ENCODE data around the gene RALGPS1.

The RALGPS1 gene

DNA sequence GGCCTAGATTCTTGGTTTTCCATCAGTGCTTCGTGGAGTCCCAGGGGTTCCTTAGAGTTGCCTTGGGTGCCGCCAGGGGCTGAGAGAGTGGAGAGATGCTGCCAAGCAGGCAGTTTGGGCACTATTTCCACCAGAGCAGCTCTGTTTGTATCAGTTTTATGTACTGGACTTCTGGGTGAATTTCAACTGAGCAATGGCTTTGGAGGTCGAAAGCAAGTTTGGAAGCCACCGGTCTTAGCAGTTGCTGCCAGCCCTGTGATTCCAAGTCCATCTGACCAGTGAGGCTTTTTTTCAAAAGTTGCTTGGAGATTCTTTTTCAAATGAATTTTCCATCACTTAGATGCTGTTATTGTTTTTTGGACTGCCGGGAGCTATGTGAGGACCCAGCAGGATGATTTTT lies 139.4 kb downstream of the RALGPS1 start:
- TF ChIP-seq, protein P1, sequence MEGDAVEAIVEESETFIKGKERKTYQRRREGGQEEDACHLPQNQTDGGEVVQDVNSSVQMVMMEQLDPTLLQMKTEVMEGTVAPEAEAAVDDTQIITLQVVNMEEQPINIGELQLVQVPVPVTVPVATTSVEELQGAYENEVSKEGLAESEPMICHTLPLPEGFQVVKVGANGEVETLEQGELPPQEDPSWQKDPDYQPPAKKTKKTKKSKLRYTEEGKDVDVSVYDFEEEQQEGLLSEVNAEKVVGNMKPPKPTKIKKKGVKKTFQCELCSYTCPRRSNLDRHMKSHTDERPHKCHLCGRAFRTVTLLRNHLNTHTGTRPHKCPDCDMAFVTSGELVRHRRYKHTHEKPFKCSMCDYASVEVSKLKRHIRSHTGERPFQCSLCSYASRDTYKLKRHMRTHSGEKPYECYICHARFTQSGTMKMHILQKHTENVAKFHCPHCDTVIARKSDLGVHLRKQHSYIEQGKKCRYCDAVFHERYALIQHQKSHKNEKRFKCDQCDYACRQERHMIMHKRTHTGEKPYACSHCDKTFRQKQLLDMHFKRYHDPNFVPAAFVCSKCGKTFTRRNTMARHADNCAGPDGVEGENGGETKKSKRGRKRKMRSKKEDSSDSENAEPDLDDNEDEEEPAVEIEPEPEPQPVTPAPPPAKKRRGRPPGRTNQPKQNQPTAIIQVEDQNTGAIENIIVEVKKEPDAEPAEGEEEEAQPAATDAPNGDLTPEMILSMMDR (IDR thresholded peaks at IDR 0.05), result no peak
- peaks cover 16% of the 10 kb centered on the region for H3K36me3 ChIP-seq
- no peaks in the 10 kb centered on the region for H3K9me3 ChIP-seq
- H3K4me1 ChIP-seq (ENCODE audit: control insufficient read depth in 1 of 2, insufficient read depth in 1 of 2, low read depth in 1 of 2, low read length in 1 of 2), result peaks cover 0 to 4% of the 10 kb centered on the region in 2 experiments
- H3K27ac ChIP-seq, result no peak overlapping the region
- H3K4me3 ChIP-seq (ENCODE audit: low read depth in 1 of 2, low read length in 1 of 2), result no peak overlapping the region
- no peaks in the 10 kb centered on the region for H3K27me3 ChIP-seq

- Histone ChIP-seq H3K4me1 (ENCODE audit: control insufficient read depth in 1 of 2, insufficient read depth in 1 of 2, low read depth in 1 of 2, low read length in 1 of 2) (peaks cover 0 to under 1% of the 10 kb centered on the region in 2 experiments), H3K4me3 (ENCODE audit: low read depth in 1 of 2, low read length in 1 of 2) (no peak overlapping the region), H3K9me3 (no peaks in the 10 kb centered on the region), H3K36me3 (peaks cover 12% of the 10 kb centered on the region), H3K27me3 (no peaks in the 10 kb centered on the region), H3K27ac (no peak overlapping the region)
- TF ChIP-seq, protein P1 (IDR thresholded peaks at IDR 0.05), result no peak
Measured at GRCh38 chr9:127055745-127056402, 141.3 kb downstream of the RALGPS1 start.

DNA sequence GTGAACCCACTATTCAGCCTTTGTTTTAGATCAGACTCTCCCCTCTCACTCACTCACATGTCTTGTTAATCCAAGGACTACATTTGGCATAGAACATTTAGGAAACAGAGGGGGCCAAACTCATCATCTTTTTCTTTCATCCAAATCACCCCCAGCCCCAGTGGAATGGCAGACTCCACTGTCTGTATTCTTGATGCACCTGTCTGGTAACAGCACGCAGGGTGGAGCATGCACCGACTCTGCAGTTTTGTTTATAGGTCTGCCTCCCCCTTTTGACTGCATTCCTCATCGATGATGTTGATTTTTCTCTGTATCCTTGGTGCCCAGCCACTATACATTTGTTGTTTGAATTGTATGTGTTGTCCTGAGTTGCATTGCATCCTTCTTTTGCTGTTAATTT lies 141.9 kb downstream of the RALGPS1 start:
- H3K4me3 ChIP-seq (ENCODE audit: low read depth in 1 of 2, low read length in 1 of 2), result no peak overlapping the region
- no peaks in the 10 kb centered on the region for H3K9me3 ChIP-seq
- H3K27ac ChIP-seq, result no peak overlapping the region
- H3K4me1 ChIP-seq (ENCODE audit: control insufficient read depth in 1 of 2, insufficient read depth in 1 of 2, low read depth in 1 of 2, low read length in 1 of 2), result peaks cover 0 to 5% of the 10 kb centered on the region in 2 experiments
- H3K36me3 ChIP-seq, result peaks cover 12% of the 10 kb centered on the region
- TF ChIP-seq, protein P1 (IDR thresholded peaks at IDR 0.05), result no peak
- no peaks in the 10 kb centered on the region for H3K27me3 ChIP-seq

- no peaks in the 10 kb centered on the region for H3K27me3 ChIP-seq
- TF ChIP-seq, protein P1 (IDR thresholded peaks at IDR 0.05), result no peak
- peaks cover 8% of the 10 kb centered on the region for H3K36me3 ChIP-seq
- no peak overlapping the region for H3K27ac ChIP-seq
- H3K4me1 ChIP-seq (ENCODE audit: control insufficient read depth in 1 of 2, insufficient read depth in 1 of 2, low read depth in 1 of 2, low read length in 1 of 2), result peaks cover 0 to 5% of the 10 kb centered on the region in 2 experiments
- H3K9me3 ChIP-seq, result no peaks in the 10 kb centered on the region
- no peak overlapping the region for H3K4me3 ChIP-seq (ENCODE audit: low read depth in 1 of 2, low read length in 1 of 2)
Measured at GRCh38 chr9:127058011-127058644, 143.5 kb downstream of the RALGPS1 start.

- Histone ChIP-seq H3K27me3 (no peaks in the 10 kb centered on the region), H3K9me3 (no peaks in the 10 kb centered on the region), H3K4me1 (ENCODE audit: control insufficient read depth in 1 of 2, insufficient read depth in 1 of 2, low read depth in 1 of 2, low read length in 1 of 2) (peaks cover 0 to 5% of the 10 kb centered on the region in 2 experiments), H3K4me3 (ENCODE audit: low read depth in 1 of 2, low read length in 1 of 2) (no peak overlapping the region), H3K27ac (no peak overlapping the region), H3K36me3 (peaks cover 3% of the 10 kb centered on the region)
- TF ChIP-seq, protein P1 (IDR thresholded peaks at IDR 0.05), result no peak
Measured at GRCh38 chr9:127058645-127059021, 144.1 kb downstream of the RALGPS1 start.
